Right lung (tissue), 5 donors: Measurements from ENCODE around the gene GRB2. TPM values are rescaled to one million over a fixed set of nuclear protein-coding genes. Genes with fewer than 3 reads are reported as not detected.
"Not testable (repeated sequence)": the region's sequence is repeated elsewhere in the genome, so short reads cannot be mapped to it uniquely, and the experiment has no call there.

Experiments used
- DNase-seq, 2 donors: peaks; one replicate each; pipeline ENCODE4 v3.0.0-alpha.2; 2013
- polyA plus RNA-seq, 5 donors: library from polyadenylated mRNA; unstranded; fragments of 120-200 nt; gene quantifications; one replicate each; pipeline versions ENCODE4 v1.2.1 to v1.2.3, GENCODE V29; 2013; ENCODE audit warnings: inconsistent platforms in 1 of 5, low replicate concordance in 1 of 5; ENCODE audit not compliant: insufficient read length in 5 of 5, insufficient read depth in 1 of 5

The GRB2 gene
- polyA plus RNA-seq, 5 donors, result 75.3 to 92.2 (median 83.5) TPM

GRCh38 chr17:75289115-75289831, 116.2 kb downstream of the GRB2 start, which contains the start of gene SLC25A19:
TSS of gene SLC25A19 (minus strand) at chr17:75289433. CDS start at chr17:75286764, 2,669 bp downstream.
- peak; percentile 96 to 97 for DNase-seq

GRCh38 chr17:75288770-75289114, 116.7 kb downstream of the GRB2 start:
- DNase-seq, result no peak

- no peak for DNase-seq
Observed at GRCh38 chr17:75288359-75288758, 117.1 kb downstream of the GRB2 start.

- no peak for DNase-seq
Observed at GRCh38 chr17:75287221-75287620, 118.3 kb downstream of the GRB2 start.

- no peak for DNase-seq
Observed at GRCh38 chr17:75285123-75285522, 120.4 kb downstream of the GRB2 start.

GRCh38 chr17:75280189-75280588, 125.3 kb downstream of the GRB2 start:
- not testable (repeated sequence) for DNase-seq

- DNase-seq, result no peak
Observed at GRCh38 chr17:75277664-75278071, 127.8 kb downstream of the GRB2 start.

GRCh38 chr17:75273977-75274708, 131.3 kb downstream of the GRB2 start:
- no peak for DNase-seq

- DNase-seq, result no peak
Observed at GRCh38 chr17:75272848-75273184, 132.7 kb downstream of the GRB2 start.

- DNase-seq, result no peak
Observed at GRCh38 chr17:75271955-75272847, 133.3 kb downstream of the GRB2 start.

GRCh38 chr17:75271233-75271954, 134.1 kb downstream of the GRB2 start:
- peak; percentile 68 to 72 for DNase-seq

- no peak for DNase-seq
Observed at GRCh38 chr17:75270966-75271232, 134.6 kb downstream of the GRB2 start, which contains the start of gene MIF4GD. TSS of gene MIF4GD (minus strand) at chr17:75271231. CDS start at chr17:75270195, 1,036 bp downstream.

GRCh38 chr17:75270218-75270965, 135.1 kb downstream of the GRB2 start:
- peak; percentile 51 to 61 for DNase-seq

GRCh38 chr17:75269844-75270217, 135.6 kb downstream of the GRB2 start:
- no peak for DNase-seq

Other genes starting within 250 kb of the GRB2 start
- gene SUMO2, start 222.7 kb downstream of the GRB2 start, polyA plus RNA-seq, result 100 to 1,000 TPM; 666 to 791 (median 727) TPM
- 10 to 100 TPM; 66.5 to 86.1 (median 79.5) TPM for gene NUP85, start 200.0 kb downstream of the GRB2 start, polyA plus RNA-seq
- gene GGA3, start 144.1 kb downstream of the GRB2 start, polyA plus RNA-seq, result 10 to 100 TPM; 37.2 to 45.7 (median 39.9) TPM
- gene MRPS7, start 143.8 kb downstream of the GRB2 start, polyA plus RNA-seq, result 10 to 100 TPM; 59.8 to 71.3 (median 64.5) TPM
- gene MIF4GD, start 134.4 kb downstream of the GRB2 start, polyA plus RNA-seq, result 10 to 100 TPM; 14.7 to 17.2 (median 15.5) TPM
- gene SLC25A19, start 116.2 kb downstream of the GRB2 start, polyA plus RNA-seq, result 1 to 10 TPM; 5.5 to 8.2 (median 7.6) TPM
- gene TMEM94, start 51.0 kb upstream of the GRB2 start, polyA plus RNA-seq, result 10 to 100 TPM; 62.5 to 96.8 (median 77.0) TPM
- 10 to 100 TPM; 17.9 to 32.6 (median 23.9) TPM for gene CASKIN2, start 109.9 kb upstream of the GRB2 start, polyA plus RNA-seq
- 10 to 100 TPM; 33.2 to 47.2 (median 44.3) TPM for gene TSEN54, start 110.8 kb upstream of the GRB2 start, polyA plus RNA-seq
- 10 to 100 TPM; 29.3 to 67.0 (median 49.0) TPM for gene LLGL2, start 120.0 kb upstream of the GRB2 start, polyA plus RNA-seq
- 100 to 1,000 TPM; 181 to 260 (median 240) TPM for gene MYO15B, start 182.1 kb upstream of the GRB2 start, polyA plus RNA-seq
- gene SMIM5, start 227.8 kb upstream of the GRB2 start, polyA plus RNA-seq, result 1 to 10 TPM; 1.4 to 3.7 (median 2.3) TPM